Loucy (cell line): Measurements from ENCODE around the gene RPS6KA4.

Source experiments
- H2AFZ ChIP-seq: fragments of 200-600 bp; sonication (generic); 2 replicates; pipeline ENCODE4 v1.6.0; 2016; ENCODE audit warnings: antibody characterized with exemption, mild to moderate bottlenecking, low read length, moderate library complexity
- H3F3A ChIP-seq: fragments of 200-600 bp; 2 replicates; pipeline ENCODE4 v1.6.0; 2016; ENCODE audit warnings: antibody characterized with exemption, low read depth, mild to moderate bottlenecking
- H3K27me3 ChIP-seq: fragments of 200-600 bp; sonication (generic); 2 replicates; pipeline ENCODE4 v1.6.1; 2014; ENCODE audit warnings: low read length, mild to moderate bottlenecking; ENCODE audit not compliant: insufficient read depth, poor library complexity, severe bottlenecking
- H3K36me3 ChIP-seq: fragments of 200-600 bp; sonication (generic); 2 replicates; pipeline ENCODE4 v1.6.1; 2016; ENCODE audit warnings: low read length; ENCODE audit not compliant: insufficient read depth
- H3K4me1 ChIP-seq: fragments of 200-600 bp; sonication (generic); 2 replicates; pipeline ENCODE4 v1.5.1; 2014; ENCODE audit warnings: low read length, mild to moderate bottlenecking; ENCODE audit not compliant: insufficient read depth, poor library complexity, severe bottlenecking
- H3K4me2 ChIP-seq: fragments of 200-600 bp; sonication (generic); 2 replicates; pipeline ENCODE4 v1.6.0; 2014; ENCODE audit warnings: antibody characterized with exemption, low read length, low read depth, mild to moderate bottlenecking; ENCODE audit not compliant: poor library complexity, severe bottlenecking
- H3K4me3 ChIP-seq: fragments of 200-600 bp; sonication (generic); 2 replicates; pipeline ENCODE4 v1.5.1; 2014; ENCODE audit warnings: low read length, mild to moderate bottlenecking, mixed read lengths; ENCODE audit not compliant: poor library complexity, severe bottlenecking
- H3K79me2 ChIP-seq: fragments of 200-600 bp; sonication (generic); 2 replicates; pipeline ENCODE4 v1.6.1; 2014; ENCODE audit warnings: low read length; ENCODE audit not compliant: insufficient read depth
- H3K9ac ChIP-seq: fragments of 200-600 bp; sonication (generic); 2 replicates; pipeline ENCODE4 v1.6.0; 2014; ENCODE audit warnings: mild to moderate bottlenecking, low read depth, low read length, moderate library complexity; ENCODE audit not compliant: poor library complexity, severe bottlenecking
- H3K9me2 ChIP-seq: fragments of 200-600 bp; sonication (generic); replicated peaks from 2 replicates; pipeline ENCODE4 v1.6.1; 2016; ENCODE audit warnings: low read depth, low read length, mixed read lengths
- H3K9me3 ChIP-seq: fragments of 200-600 bp; sonication (generic); 2 replicates; pipeline ENCODE4 v1.6.1; 2014; ENCODE audit warnings: mild to moderate bottlenecking, antibody characterized with exemption, low read length, low read depth; ENCODE audit not compliant: insufficient read depth
- H4K20me1 ChIP-seq: fragments of 200-600 bp; sonication (generic); 2 replicates; pipeline ENCODE4 v1.6.0; 2014; ENCODE audit warnings: antibody characterized with exemption, low read length, mild to moderate bottlenecking; ENCODE audit not compliant: insufficient read depth, poor library complexity, severe bottlenecking
- EZH2phosphoT487 ChIP-seq: fragments of 200-600 bp; IDR thresholded peaks from 2 replicates; pipeline ENCODE4 v1.6.1; 2018; ENCODE audit warnings: antibody characterized with exemption, mild to moderate bottlenecking, moderate library complexity, borderline replicate concordance
- TF ChIP-seq, protein P1 (sequence below): fragments of 200-600 bp; sonication (generic); conservative IDR thresholded peaks from 2 replicates; pipeline ENCODE4 v1.5.1; 2014; ENCODE audit warnings: mild to moderate bottlenecking, antibody characterized with exemption, low read length

Gene RPS6KA4

DNA sequence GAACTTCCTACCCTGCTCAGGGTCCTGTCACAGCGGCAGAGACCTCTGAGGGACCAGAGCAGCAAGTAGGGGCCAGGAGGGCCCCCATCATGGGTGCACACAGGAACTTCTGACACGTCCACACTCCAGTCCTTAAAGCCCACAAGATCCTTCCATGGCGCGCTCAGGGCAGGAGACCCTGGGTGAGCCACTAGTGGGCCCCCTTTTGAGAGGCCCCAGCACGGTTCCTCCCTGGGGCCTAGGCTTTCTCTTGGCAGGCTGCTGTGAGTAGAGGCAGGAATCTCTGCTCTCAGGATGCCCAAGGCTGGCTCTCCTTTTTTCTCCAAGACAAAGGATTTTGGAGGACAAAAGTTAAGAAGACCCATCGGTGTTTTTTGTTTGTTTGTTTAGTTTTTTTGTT lies 22.4 kb downstream of the RPS6KA4 start:
- H3K79me2 ChIP-seq = no peaks in the 10 kb centered on the region

DNA sequence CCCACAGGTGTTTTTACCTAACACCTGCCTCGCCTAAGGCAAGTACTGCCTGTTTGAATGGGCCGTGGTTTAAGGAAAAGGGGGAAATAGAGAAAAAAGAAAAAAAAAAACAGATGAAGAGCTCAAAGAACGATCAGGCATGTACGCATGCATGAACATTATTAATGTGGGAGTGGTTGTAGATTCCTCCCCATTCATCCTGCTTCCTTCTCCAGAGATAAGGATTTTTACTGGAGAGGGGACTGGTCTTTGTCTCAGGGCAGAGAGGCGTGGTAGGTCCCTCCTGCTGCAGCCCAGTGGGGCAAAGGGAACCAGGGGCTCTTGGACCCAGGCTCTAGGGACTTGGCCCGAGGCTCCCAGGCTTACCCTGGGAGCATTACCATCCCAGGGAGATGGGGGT lies 23.1 kb downstream of the RPS6KA4 start:
- Histone ChIP-seq H3K9ac (no peak overlapping the region), H3K9me3 (no peaks in the 10 kb centered on the region), H3K4me3 (no peak overlapping the region), H4K20me1 (no peaks in the 10 kb centered on the region), H3K4me2 (no peak overlapping the region), H3K4me1 (peaks cover 7% of the 10 kb centered on the region), H3F3A (no peaks in the 10 kb centered on the region), H3K27me3 (no peaks in the 10 kb centered on the region), H2AFZ (no peak overlapping the region), H3K36me3 (no peaks in the 10 kb centered on the region), H3K9me2 (no peaks in the 10 kb centered on the region), H3K79me2 (no peaks in the 10 kb centered on the region)
- TF ChIP-seq EZH2phosphoT487 = no peak
- TF ChIP-seq, protein P1, sequence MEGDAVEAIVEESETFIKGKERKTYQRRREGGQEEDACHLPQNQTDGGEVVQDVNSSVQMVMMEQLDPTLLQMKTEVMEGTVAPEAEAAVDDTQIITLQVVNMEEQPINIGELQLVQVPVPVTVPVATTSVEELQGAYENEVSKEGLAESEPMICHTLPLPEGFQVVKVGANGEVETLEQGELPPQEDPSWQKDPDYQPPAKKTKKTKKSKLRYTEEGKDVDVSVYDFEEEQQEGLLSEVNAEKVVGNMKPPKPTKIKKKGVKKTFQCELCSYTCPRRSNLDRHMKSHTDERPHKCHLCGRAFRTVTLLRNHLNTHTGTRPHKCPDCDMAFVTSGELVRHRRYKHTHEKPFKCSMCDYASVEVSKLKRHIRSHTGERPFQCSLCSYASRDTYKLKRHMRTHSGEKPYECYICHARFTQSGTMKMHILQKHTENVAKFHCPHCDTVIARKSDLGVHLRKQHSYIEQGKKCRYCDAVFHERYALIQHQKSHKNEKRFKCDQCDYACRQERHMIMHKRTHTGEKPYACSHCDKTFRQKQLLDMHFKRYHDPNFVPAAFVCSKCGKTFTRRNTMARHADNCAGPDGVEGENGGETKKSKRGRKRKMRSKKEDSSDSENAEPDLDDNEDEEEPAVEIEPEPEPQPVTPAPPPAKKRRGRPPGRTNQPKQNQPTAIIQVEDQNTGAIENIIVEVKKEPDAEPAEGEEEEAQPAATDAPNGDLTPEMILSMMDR = no peak

More for the DNA sequence above, 22.4 kb downstream of the RPS6KA4 start:
- no peak overlapping the region for H3K4me2 ChIP-seq
- TF ChIP-seq, protein P1 = no peak
- H3K4me1 ChIP-seq = peaks cover 5% of the 10 kb centered on the region
- no peaks in the 10 kb centered on the region for H3F3A ChIP-seq
- no peaks in the 10 kb centered on the region for H3K9me3 ChIP-seq
- no peaks in the 10 kb centered on the region for H3K9me2 ChIP-seq
- H4K20me1 ChIP-seq = no peaks in the 10 kb centered on the region
- no peak overlapping the region for H3K9ac ChIP-seq
- H2AFZ ChIP-seq = no peak overlapping the region
- H3K36me3 ChIP-seq = no peaks in the 10 kb centered on the region
- H3K4me3 ChIP-seq = no peak overlapping the region
- no peaks in the 10 kb centered on the region for H3K27me3 ChIP-seq

DNA sequence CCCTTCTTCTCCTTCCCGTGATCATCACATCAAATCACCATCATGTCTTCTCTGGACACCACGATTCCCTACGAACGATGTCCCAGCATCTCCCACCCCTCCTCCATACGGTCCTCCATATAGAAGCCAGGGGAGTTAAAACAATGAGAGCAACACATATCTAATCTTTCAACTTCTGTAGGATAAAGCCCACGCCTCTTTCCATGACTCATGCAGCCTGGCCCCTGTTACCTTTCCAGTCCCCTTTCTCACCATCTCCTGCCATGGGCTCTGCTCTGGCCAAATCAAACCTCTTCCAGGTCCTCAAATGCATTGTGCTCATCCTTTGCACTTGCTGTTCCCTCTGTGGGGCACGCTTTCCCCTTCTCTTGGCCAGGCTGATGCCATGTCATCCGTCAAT lies 23.6 kb downstream of the RPS6KA4 start:
- no peak for TF ChIP-seq EZH2phosphoT487
- TF ChIP-seq, protein P1 = no peak
- no peak overlapping the region for H2AFZ ChIP-seq
- H4K20me1 ChIP-seq = no peaks in the 10 kb centered on the region
- H3K4me1 ChIP-seq = peaks cover 7% of the 10 kb centered on the region
- no peak overlapping the region for H3K4me2 ChIP-seq
- no peaks in the 10 kb centered on the region for H3K9me2 ChIP-seq
- no peaks in the 10 kb centered on the region for H3F3A ChIP-seq
- no peak overlapping the region for H3K9ac ChIP-seq
- no peaks in the 10 kb centered on the region for H3K9me3 ChIP-seq
- no peaks in the 10 kb centered on the region for H3K27me3 ChIP-seq
- H3K36me3 ChIP-seq = no peaks in the 10 kb centered on the region
- H3K79me2 ChIP-seq = no peaks in the 10 kb centered on the region
- no peak overlapping the region for H3K4me3 ChIP-seq
